ENCODE measurements around the gene TMTC2. TPM values are rescaled to one million over a fixed set of nuclear protein-coding genes. Genes with fewer than 3 reads are reported as not detected.

TMTC2 gene
- total and polyA plus RNA-seq, 2 experiments from 2014 or later, result 0.36 to 5.6 TPM

DNA sequence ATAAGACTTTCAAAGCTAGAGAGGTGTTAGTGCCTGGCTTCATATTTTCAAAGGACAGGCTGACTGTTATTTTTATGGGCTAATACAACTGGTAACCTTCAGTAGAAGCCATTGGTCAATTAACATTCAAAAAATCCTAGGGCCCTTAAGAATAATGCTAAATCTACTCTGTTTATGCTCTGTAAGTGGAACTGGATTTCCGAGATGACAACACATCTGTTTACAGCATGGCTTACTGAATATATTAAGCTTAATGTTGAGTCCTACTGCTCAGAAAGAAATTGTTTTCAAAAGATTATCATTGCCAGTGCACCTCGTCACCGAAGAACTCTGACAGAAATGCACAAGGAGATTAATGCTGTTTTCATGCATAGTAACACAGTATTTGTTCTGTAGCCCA, 239.9 kb downstream of the TMTC2 start:
- Histone ChIP-seq H3F3A (ENCODE audit: insufficient read depth) (no peaks in the 10 kb centered on the region), H3K27me3 (replicated peaks; ENCODE audit: insufficient read depth) (no peaks in the 10 kb centered on the region), H4K20me1 (ENCODE audit: insufficient read depth) (no peaks in the 10 kb centered on the region), H3K9me3 (ENCODE audit: low read depth) (no peaks in the 10 kb centered on the region), H3K27ac (no peak overlapping the region), H3K4me2 (ENCODE audit: unreplicated experiment) (no peak overlapping the region), H3K79me2 (ENCODE audit: insufficient read depth) (no peaks in the 10 kb centered on the region), H3K4me1 (ENCODE audit: insufficient read depth) (no peaks in the 10 kb centered on the region), H3K9ac (no peak overlapping the region), H3K4me3 (no peak overlapping the region), H2AFZ (no peak overlapping the region), H3K9me2 (ENCODE audit: insufficient read depth) (no peaks in the 10 kb centered on the region), H3K36me3 (ENCODE audit: low read depth) (no peaks in the 10 kb centered on the region)
- in situ Hi-C loops (cut with MboI), result no loop called here
- WGBS, 2 experiments (ENCODE audit: low coverage in 1 of 2, low lambda C conversion rate in 2 of 2, missing lambda C conversion rate in 2 of 2), result 88 to 91% methylated on average over 3 of the region's 3 CpGs
- no peak for TF ChIP-seq EZH2phosphoT487 (IDR thresholded peaks at IDR 0.05; ENCODE audit: insufficient read depth, low read depth)
- no peak for TF ChIP-seq EZH2 (IDR thresholded peaks at IDR 0.05; ENCODE audit: insufficient read depth, poor library complexity, severe bottlenecking)
- no peak for DNase-seq

- DNase-seq, result no peak
- H3K79me2 ChIP-seq (ENCODE audit: insufficient read depth), result no peaks in the 10 kb centered on the region
- no peak overlapping the region for H3K4me3 ChIP-seq
- H2AFZ ChIP-seq, result no peak overlapping the region
- H4K20me1 ChIP-seq (ENCODE audit: insufficient read depth), result no peaks in the 10 kb centered on the region
- no peaks in the 10 kb centered on the region for H3K9me3 ChIP-seq (ENCODE audit: low read depth)
- H3K9me2 ChIP-seq (ENCODE audit: insufficient read depth), result no peaks in the 10 kb centered on the region
- H3K36me3 ChIP-seq (ENCODE audit: low read depth), result no peaks in the 10 kb centered on the region
- no peak overlapping the region for H3K9ac ChIP-seq
- no peaks in the 10 kb centered on the region for H3F3A ChIP-seq (ENCODE audit: insufficient read depth)
- no peak for TF ChIP-seq EZH2 (IDR thresholded peaks at IDR 0.05; ENCODE audit: insufficient read depth, poor library complexity, severe bottlenecking)
- TF ChIP-seq EZH2phosphoT487 (IDR thresholded peaks at IDR 0.05; ENCODE audit: insufficient read depth, low read depth), result no peak
- in situ Hi-C loops (cut with MboI), result no loop called here
- H3K27me3 ChIP-seq (replicated peaks; ENCODE audit: insufficient read depth), result no peaks in the 10 kb centered on the region
- 85 to 90% methylated on average over 3 of the region's 3 CpGs for WGBS, 2 experiments (ENCODE audit: low coverage in 1 of 2, low lambda C conversion rate in 2 of 2, missing lambda C conversion rate in 2 of 2)
- H3K4me2 ChIP-seq (ENCODE audit: unreplicated experiment), result no peak overlapping the region
- no peaks in the 10 kb centered on the region for H3K4me1 ChIP-seq (ENCODE audit: insufficient read depth)
- no peak overlapping the region for H3K27ac ChIP-seq
Observed at GRCh38 chr12:82930301-82930700, 243.6 kb downstream of the TMTC2 start.

DNA sequence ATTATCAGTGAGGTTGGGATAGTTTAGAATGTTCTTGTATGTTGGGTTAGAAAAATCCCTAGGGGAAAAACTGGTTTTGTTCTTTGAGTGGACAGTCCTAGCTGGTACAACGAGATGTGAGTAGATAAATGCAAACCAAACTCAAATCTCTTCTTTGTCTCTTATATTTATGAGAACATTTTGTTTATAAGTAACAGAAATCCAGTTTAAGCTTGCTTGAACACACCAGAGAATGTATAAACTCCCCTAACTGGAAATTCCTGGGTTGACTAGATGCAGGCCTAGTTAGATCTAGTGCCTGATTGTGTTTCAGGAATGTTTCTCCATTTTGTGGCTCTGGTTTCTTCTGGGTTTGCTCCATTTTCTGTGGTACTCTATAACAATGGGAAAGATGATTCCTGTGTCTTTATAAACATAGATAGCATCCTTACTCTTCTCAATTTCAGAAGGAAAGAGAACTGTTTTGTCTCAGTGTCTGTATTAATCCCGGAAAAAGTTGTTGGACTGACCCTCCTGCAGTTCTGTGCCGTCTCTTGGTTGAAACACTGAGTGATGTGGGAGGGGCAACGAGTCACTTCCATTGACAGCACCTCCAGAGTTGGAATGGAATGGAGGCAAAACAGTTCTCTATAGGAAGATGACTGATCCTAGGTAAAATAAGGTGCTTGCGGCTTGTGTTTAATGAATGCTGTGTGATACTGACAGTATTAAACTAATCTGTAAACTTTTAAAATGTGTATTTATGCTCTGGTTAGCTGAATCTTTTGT, 244.8 kb downstream of the TMTC2 start:
- in situ Hi-C loops (cut with MboI), result no loop called here
- no peaks in the 10 kb centered on the region for H3K27me3 ChIP-seq (replicated peaks; ENCODE audit: insufficient read depth)
- TF ChIP-seq EZH2phosphoT487 (IDR thresholded peaks at IDR 0.05; ENCODE audit: insufficient read depth, low read depth) (no peak), EZH2 (IDR thresholded peaks at IDR 0.05; ENCODE audit: insufficient read depth, poor library complexity, severe bottlenecking) (no peak)
- no peaks in the 10 kb centered on the region for H3K79me2 ChIP-seq (ENCODE audit: insufficient read depth)
- H4K20me1 ChIP-seq (ENCODE audit: insufficient read depth), result no peaks in the 10 kb centered on the region
- H3K4me2 ChIP-seq (ENCODE audit: unreplicated experiment), result no peak overlapping the region
- DNase-seq, result no peak
- H3K4me3 ChIP-seq, result no peak overlapping the region
- H3K4me1 ChIP-seq (ENCODE audit: insufficient read depth), result no peaks in the 10 kb centered on the region
- 88 to 90% methylated on average over 5 of the region's 5 CpGs for WGBS, 2 experiments (ENCODE audit: low coverage in 1 of 2, low lambda C conversion rate in 2 of 2, missing lambda C conversion rate in 2 of 2)
- H3K9me2 ChIP-seq (ENCODE audit: insufficient read depth), result no peaks in the 10 kb centered on the region
- H3F3A ChIP-seq (ENCODE audit: insufficient read depth), result no peaks in the 10 kb centered on the region
- H3K9me3 ChIP-seq (ENCODE audit: low read depth), result no peaks in the 10 kb centered on the region
- H2AFZ ChIP-seq, result no peak overlapping the region
- H3K9ac ChIP-seq, result no peak overlapping the region
- H3K36me3 ChIP-seq (ENCODE audit: low read depth), result no peaks in the 10 kb centered on the region
- no peak overlapping the region for H3K27ac ChIP-seq

GRCh38 chr12:82937151-82937550, 250.4 kb downstream of the TMTC2 start:
- Histone ChIP-seq H3K4me1 (ENCODE audit: insufficient read depth) (no peaks in the 10 kb centered on the region), H3K27me3 (replicated peaks; ENCODE audit: insufficient read depth) (no peaks in the 10 kb centered on the region), H3K27ac (no peak overlapping the region), H3K9me2 (ENCODE audit: insufficient read depth) (no peaks in the 10 kb centered on the region), H4K20me1 (ENCODE audit: insufficient read depth) (no peaks in the 10 kb centered on the region), H3K4me3 (no peak overlapping the region), H3F3A (ENCODE audit: insufficient read depth) (no peaks in the 10 kb centered on the region), H3K9ac (no peak overlapping the region), H3K79me2 (ENCODE audit: insufficient read depth) (no peaks in the 10 kb centered on the region), H3K4me2 (ENCODE audit: unreplicated experiment) (no peak overlapping the region), H3K36me3 (ENCODE audit: low read depth) (no peaks in the 10 kb centered on the region), H3K9me3 (ENCODE audit: low read depth) (no peaks in the 10 kb centered on the region), H2AFZ (no peak overlapping the region)
- TF ChIP-seq EZH2phosphoT487 (IDR thresholded peaks at IDR 0.05; ENCODE audit: insufficient read depth, low read depth) (no peak), EZH2 (IDR thresholded peaks at IDR 0.05; ENCODE audit: insufficient read depth, poor library complexity, severe bottlenecking) (no peak)
- in situ Hi-C loops (cut with MboI), result no loop called here
- DNase-seq, result peak; percentile 4
- 37 to 54% methylated on average over 2 of the region's 2 CpGs for WGBS, 2 experiments (ENCODE audit: low coverage in 1 of 2, low lambda C conversion rate in 2 of 2, missing lambda C conversion rate in 2 of 2)

Data from GM23248 (cell line).